PC-9 (cell line): Measurements from ENCODE around the gene HEXA. TPM values are rescaled to one million over a fixed set of nuclear protein-coding genes. Genes with fewer than 3 reads are reported as not detected.
A peak's percentile ranks its signal among the peaks of the same experiment; 100 is the strongest.

Experiments used
- BruUV-seq: library from RNA; stranded (reverse); fragments of 400-500 nt; replicated peaks from 2 replicates; lab custom pipeline; 2021; lab: Mats Ljungman, UMichigan
- CTCF ChIA-PET: fragments of 300-600 bp; sonication (Branson Sonifier 250); formaldehyde crosslinking; loops from one replicate; lab custom pipeline; 2022; ENCODE audit warnings: antibody characterized with exemption; lab: Charles Lee
- POLR2A ChIA-PET: fragments of 300-600 bp; sonication (Branson Sonifier 250); formaldehyde crosslinking; loops from one replicate; lab custom pipeline; 2022; ENCODE audit warnings: antibody characterized with exemption; ENCODE audit not compliant: unreplicated experiment; lab: Charles Lee
- DNase-seq, 2 experiments: peaks; one replicate each; pipeline versions ENCODE4 v3.0.0 to v3.0.0-alpha.2; 2015 to 2022; ENCODE audit warnings: mixed read lengths in 1 of 2
- H2AFZ ChIP-seq: fragments of 200-600 bp; sonication (generic); 2 replicates; pipeline ENCODE4 v1.8.1; 2017; ENCODE audit warnings: antibody characterized with exemption
- H3F3A ChIP-seq: fragments of 200-600 bp; sonication (generic); 2 replicates; pipeline ENCODE4 v1.8.1; 2017; ENCODE audit warnings: antibody characterized with exemption, mild to moderate bottlenecking, low read depth; ENCODE audit not compliant: insufficient read depth
- H3K27ac ChIP-seq: fragments of 200-600 bp; sonication (generic); 2 replicates; pipeline ENCODE4 v1.6.1; 2016; ENCODE audit warnings: mixed run types
- H3K27me3 ChIP-seq: fragments of 200-600 bp; sonication (generic); 2 replicates; pipeline ENCODE4 v1.6.1; 2016; ENCODE audit warnings: low read depth, mixed run types; ENCODE audit not compliant: insufficient read depth
- H3K36me3 ChIP-seq: fragments of 200-600 bp; sonication (generic); 2 replicates; pipeline ENCODE4 v1.6.1; 2016; ENCODE audit warnings: low read depth, mixed run types
- H3K4me1 ChIP-seq: fragments of 200-600 bp; sonication (generic); replicated peaks from 2 replicates; pipeline ENCODE4 v1.6.1; 2016; ENCODE audit warnings: mixed run types; ENCODE audit not compliant: insufficient read depth
- H3K4me2 ChIP-seq: fragments of 200-600 bp; sonication (generic); 2 replicates; pipeline ENCODE4 v1.6.1; 2017; ENCODE audit warnings: mixed run types
- H3K4me3 ChIP-seq: fragments of 200-600 bp; sonication (generic); 2 replicates; pipeline ENCODE4 v1.6.1; 2016; ENCODE audit warnings: mixed run types
- H3K79me2 ChIP-seq: fragments of 200-600 bp; sonication (generic); 2 replicates; pipeline ENCODE4 v1.6.1; 2017; ENCODE audit warnings: low read depth, mixed run types
- H3K9me2 ChIP-seq: fragments of 200-600 bp; sonication (generic); 2 replicates; pipeline ENCODE4 v1.8.1; 2017; ENCODE audit warnings: mild to moderate bottlenecking; ENCODE audit not compliant: insufficient read depth
- H3K9me3 ChIP-seq: fragments of 200-600 bp; sonication (generic); 2 replicates; pipeline ENCODE4 v1.8.1; 2016; ENCODE audit warnings: low read depth; ENCODE audit not compliant: insufficient read depth
- H4K20me1 ChIP-seq: fragments of 200-600 bp; sonication (generic); 2 replicates; pipeline ENCODE4 v1.8.1; 2017; ENCODE audit not compliant: insufficient read depth
- CTCF ChIP-seq: fragments of 200-600 bp; sonication (generic); conservative IDR thresholded peaks from 2 replicates; pipeline ENCODE4 v1.6.1; 2017; ENCODE audit warnings: mixed run types, antibody characterized with exemption, mild to moderate bottlenecking, moderate library complexity
- EZH2 ChIP-seq: fragments of 200-600 bp; sonication (generic); IDR thresholded peaks from 2 replicates; pipeline ENCODE4 v1.8.0; 2017; ENCODE audit warnings: antibody characterized with exemption, low read depth
- intact Hi-C: fragments of 100-400 bp; cut with micrococcal nuclease; formaldehyde crosslinking; loops from one replicate; pipeline ENCODE4 v1.10.0; 2022; ENCODE audit not compliant: unreplicated experiment
- total RNA-seq: library from RNA; stranded (reverse); gene quantifications from 2 replicates; pipeline ENCODE4 v1.2.3, GENCODE V29; 2021

The HEXA gene
- total RNA-seq, 1 experiment from 2014 or later: 129 TPM

GRCh38 chr15:72341361-72341760, 34.5 kb downstream of the HEXA start:
- DNase-seq: no peak
- H4K20me1 ChIP-seq: no peaks in the 10 kb centered on the region
- no peaks in the 10 kb centered on the region for H3K36me3 ChIP-seq
- intact Hi-C loops: no loop called here
- TF ChIP-seq EZH2 (no peak), CTCF (0 out of 2 replicates have a peak, but pooled peaks have one; percentile 32)
- no peaks in the 10 kb centered on the region for H3K4me1 ChIP-seq
- ChIA-PET CTCF (no interaction called here), POLR2A (no interaction called here)
- H3K4me2 ChIP-seq: no peak overlapping the region
- H3K79me2 ChIP-seq: no peaks in the 10 kb centered on the region
- H2AFZ ChIP-seq: no peak overlapping the region
- no peak overlapping the region for H3K27ac ChIP-seq
- BruUV-seq: no TSS peak
- H3F3A ChIP-seq: peaks cover 14% of the 10 kb centered on the region; the same call in 1 of the 2 replicates
- H3K4me3 ChIP-seq: no peak overlapping the region
- no peaks in the 10 kb centered on the region for H3K9me3 ChIP-seq
- no peaks in the 10 kb centered on the region for H3K9me2 ChIP-seq
- H3K27me3 ChIP-seq: no peaks in the 10 kb centered on the region

GRCh38 chr15:72340366-72340765, 35.4 kb downstream of the HEXA start:
- H3K36me3 ChIP-seq: no peaks in the 10 kb centered on the region
- BruUV-seq: no TSS peak
- H3K27me3 ChIP-seq: no peaks in the 10 kb centered on the region
- CTCF ChIA-PET: interaction anchor here (0.5 kb wide), 1 partner anchor 19 kb away, joined by 7 read pairs; no protein-coding TSS in a partner anchor
- no peak overlapping the region for H3K4me2 ChIP-seq
- POLR2A ChIA-PET: interaction anchor here (0.6 kb wide), 1 partner anchor 338 kb away, joined by 4 read pairs; no protein-coding TSS in a partner anchor
- no peaks in the 10 kb centered on the region for H3K9me2 ChIP-seq
- peak overlapping the region; percentile 17 for H3K27ac ChIP-seq
- TF ChIP-seq CTCF: no peak
- TF ChIP-seq EZH2: no peak
- no peaks in the 10 kb centered on the region for H3K9me3 ChIP-seq
- H3K4me1 ChIP-seq: no peaks in the 10 kb centered on the region
- no peak overlapping the region for H3K4me3 ChIP-seq
- H3F3A ChIP-seq: peaks cover 14% of the 10 kb centered on the region; the same call in 1 of the 2 replicates
- H2AFZ ChIP-seq: no peak overlapping the region
- H3K79me2 ChIP-seq: no peaks in the 10 kb centered on the region
- no peaks in the 10 kb centered on the region for H4K20me1 ChIP-seq
- intact Hi-C loops: no loop called here
- no peak for DNase-seq

DNA sequence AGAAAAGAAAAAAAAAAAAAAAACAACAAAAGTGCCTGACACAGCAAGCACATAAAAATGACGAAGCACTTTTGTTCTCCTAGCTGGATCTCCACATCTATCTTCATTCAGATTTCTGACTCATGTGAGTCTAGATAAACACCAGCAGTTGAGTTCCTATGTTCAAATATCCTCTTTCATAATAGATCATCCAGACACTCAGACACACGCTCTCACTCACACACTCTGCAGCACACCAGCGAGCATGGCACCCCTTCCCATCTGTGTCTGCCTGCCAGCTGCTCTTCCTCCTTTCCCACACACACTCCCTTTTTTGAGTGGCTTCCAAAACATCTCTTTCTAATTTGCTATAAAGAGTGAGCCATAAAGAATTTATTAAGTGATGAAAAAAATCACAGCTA, 36.0 kb downstream of the HEXA start:
- no peak overlapping the region for H3K4me3 ChIP-seq
- H3K27me3 ChIP-seq: no peaks in the 10 kb centered on the region
- no peak overlapping the region for H3K4me2 ChIP-seq
- peak in 1 of 2 experiments; percentile 49 for DNase-seq
- no peak overlapping the region for H2AFZ ChIP-seq
- intact Hi-C loops: no loop called here
- TF ChIP-seq CTCF: no peak
- H3K79me2 ChIP-seq: no peaks in the 10 kb centered on the region
- H3K27ac ChIP-seq: peak overlapping the region; percentile 17
- H3K36me3 ChIP-seq: no peaks in the 10 kb centered on the region
- CTCF ChIA-PET: interaction anchor here (0.6 kb wide), 1 partner anchor 260 kb away, joined by 10 read pairs; no protein-coding TSS in a partner anchor
- no peaks in the 10 kb centered on the region for H4K20me1 ChIP-seq
- BruUV-seq: no TSS peak
- POLR2A ChIA-PET: no interaction called here
- no peaks in the 10 kb centered on the region for H3K9me3 ChIP-seq
- no peaks in the 10 kb centered on the region for H3K9me2 ChIP-seq
- peaks cover 14% of the 10 kb centered on the region; the same call in 1 of the 2 replicates for H3F3A ChIP-seq
- H3K4me1 ChIP-seq: no peaks in the 10 kb centered on the region
